WI38 (cell line): ENCODE data around the gene AKR7A2.

Experiments used
- H3K4me3 ChIP-seq: 2 replicates; pipeline ENCODE4 v1.5.1; 2011; ENCODE audit warnings: low read depth, mild to moderate bottlenecking, control low read depth, low read length
- TF ChIP-seq, protein P1 (sequence below): IDR thresholded peaks from 2 replicates; pipeline ENCODE4 v1.5.1; 2012; ENCODE audit warnings: low read depth, mild to moderate bottlenecking, control low read depth, low read length

The AKR7A2 gene

DNA sequence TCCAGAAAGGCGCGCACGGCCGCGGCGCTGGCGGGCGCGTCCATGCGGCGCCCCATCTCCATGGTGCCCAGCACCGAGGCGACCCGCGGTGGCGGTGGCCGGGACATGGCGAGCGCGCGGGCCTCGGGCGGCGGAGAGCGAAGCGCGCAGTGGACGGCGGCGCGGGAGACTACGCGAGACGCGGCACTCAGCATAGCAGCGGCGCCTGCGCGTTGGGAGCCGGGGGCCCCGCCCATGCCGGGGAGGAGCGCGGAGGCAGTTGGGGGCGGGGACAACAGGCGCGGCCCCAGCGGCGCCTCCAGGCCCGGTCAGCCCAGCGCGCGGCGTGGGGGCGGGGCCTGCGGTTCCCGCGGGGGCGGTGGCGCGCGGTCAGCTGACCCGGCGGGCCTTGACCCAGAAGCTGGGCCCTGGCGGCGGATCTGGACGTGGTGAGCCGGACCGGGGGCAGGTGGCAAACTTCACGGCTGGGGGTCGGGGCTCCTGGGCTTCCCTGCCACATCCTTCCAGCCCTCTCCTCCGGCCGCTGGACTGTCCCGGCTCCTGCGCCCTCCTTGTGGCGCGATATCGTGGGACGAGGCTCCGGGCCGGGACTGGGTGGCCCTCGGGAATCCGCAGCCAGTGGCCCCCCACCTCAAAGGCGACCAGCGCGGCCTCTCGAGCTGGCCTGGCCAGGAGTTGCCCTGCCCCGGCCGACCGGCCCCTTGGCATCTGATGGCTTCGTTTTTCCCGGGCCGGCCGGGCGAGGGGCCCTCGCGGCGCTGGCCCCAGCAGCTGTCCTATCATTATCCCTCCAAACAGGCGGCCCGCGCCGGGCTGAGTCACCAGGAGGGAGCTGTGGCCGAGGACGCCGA, at the start of gene AKR7A2, which contains the start of gene SLC66A1:
Gene AKR7A2, minus strand, starts transcription at position 214 of the 851 bp plus-strand sequence. Its CDS starts 20 bp downstream, at position 194.
Gene SLC66A1, plus strand, starts transcription at position 396 of the 851 bp plus-strand sequence. CDS start 5,352 bp downstream, outside the sequence.
- TF ChIP-seq, protein P1, sequence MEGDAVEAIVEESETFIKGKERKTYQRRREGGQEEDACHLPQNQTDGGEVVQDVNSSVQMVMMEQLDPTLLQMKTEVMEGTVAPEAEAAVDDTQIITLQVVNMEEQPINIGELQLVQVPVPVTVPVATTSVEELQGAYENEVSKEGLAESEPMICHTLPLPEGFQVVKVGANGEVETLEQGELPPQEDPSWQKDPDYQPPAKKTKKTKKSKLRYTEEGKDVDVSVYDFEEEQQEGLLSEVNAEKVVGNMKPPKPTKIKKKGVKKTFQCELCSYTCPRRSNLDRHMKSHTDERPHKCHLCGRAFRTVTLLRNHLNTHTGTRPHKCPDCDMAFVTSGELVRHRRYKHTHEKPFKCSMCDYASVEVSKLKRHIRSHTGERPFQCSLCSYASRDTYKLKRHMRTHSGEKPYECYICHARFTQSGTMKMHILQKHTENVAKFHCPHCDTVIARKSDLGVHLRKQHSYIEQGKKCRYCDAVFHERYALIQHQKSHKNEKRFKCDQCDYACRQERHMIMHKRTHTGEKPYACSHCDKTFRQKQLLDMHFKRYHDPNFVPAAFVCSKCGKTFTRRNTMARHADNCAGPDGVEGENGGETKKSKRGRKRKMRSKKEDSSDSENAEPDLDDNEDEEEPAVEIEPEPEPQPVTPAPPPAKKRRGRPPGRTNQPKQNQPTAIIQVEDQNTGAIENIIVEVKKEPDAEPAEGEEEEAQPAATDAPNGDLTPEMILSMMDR: no peak
- peak within 1 kb of the TSS; percentile 82 for H3K4me3 ChIP-seq

DNA sequence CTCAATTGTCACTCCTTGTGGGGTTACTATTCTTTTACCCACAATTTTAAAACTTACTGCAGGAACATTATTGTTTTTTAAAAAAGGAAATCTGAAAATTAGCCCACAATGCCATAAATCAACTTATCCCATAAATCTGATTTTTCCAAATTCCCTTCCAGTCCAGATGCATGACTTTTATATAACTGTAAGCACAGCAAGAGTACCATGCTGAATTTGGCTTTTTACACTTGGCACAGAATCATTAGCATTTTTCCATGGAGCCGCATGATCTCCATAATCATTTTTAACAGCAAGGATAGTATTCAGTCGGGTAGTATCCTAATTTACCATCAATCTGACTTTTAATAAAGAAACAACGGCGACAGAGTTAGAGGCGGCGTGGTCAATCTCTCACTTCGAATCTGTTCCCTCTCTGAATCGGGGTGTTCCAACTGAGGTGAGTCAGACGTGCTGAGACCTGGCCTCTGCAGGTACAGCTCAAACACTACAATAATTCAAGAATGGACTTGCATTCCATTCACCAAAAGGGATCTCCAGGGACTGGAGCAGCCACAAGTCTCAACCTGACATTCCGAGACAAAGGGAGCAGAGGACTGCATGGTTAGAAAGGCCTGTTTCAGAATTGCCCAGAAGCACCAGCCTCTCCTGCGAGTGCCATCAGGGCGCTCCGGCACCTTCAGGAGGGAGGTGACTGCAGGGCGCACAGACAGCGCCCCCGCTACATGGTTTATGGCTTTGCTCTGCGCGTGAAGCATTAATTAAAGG, 49.1 kb upstream of the AKR7A2 start:
- TF ChIP-seq, protein P1: no peak
- no peak overlapping the region for H3K4me3 ChIP-seq

DNA sequence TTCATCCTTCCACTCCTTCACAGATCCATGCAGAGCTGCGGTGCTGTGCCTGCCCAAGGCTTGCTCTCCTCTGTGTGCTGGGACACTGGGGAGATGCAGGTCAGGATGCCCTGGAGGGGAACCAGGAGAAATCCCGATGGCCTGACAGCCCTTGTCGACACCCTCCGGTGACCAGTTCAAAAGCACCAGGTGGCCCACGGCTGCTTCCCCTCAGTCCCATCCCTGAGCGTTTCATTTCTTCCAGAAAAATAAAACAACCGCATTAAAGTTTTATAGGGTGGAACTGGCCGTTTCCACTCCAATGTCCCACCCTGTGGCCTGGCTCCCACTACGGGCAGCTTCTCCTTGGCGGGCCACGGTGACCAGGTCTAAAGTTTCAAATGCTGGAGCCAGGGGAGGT, 48.5 kb upstream of the AKR7A2 start:
- TF ChIP-seq, protein P1: no peak
- H3K4me3 ChIP-seq: no peak overlapping the region

DNA sequence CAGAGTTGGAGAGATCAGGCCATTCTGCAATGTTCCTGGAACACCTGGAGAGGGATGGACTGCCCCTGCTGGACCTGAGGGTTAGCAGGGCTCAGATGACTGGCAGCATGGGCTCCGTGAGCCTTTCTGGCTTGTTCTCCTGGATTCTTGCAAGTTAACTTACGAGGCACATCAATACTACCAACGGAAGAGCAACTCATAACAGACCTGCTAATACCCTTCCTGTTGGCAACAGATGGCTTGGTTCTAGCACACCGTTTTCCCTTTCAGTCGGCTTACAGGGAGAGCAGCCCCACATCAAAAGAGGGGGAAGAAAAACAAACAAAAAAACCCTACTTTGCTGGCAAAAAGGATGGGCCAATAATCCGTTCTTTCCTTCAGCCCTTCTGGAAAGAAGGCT, 48.1 kb upstream of the AKR7A2 start:
- H3K4me3 ChIP-seq: no peak overlapping the region
- TF ChIP-seq, protein P1: no peak

DNA sequence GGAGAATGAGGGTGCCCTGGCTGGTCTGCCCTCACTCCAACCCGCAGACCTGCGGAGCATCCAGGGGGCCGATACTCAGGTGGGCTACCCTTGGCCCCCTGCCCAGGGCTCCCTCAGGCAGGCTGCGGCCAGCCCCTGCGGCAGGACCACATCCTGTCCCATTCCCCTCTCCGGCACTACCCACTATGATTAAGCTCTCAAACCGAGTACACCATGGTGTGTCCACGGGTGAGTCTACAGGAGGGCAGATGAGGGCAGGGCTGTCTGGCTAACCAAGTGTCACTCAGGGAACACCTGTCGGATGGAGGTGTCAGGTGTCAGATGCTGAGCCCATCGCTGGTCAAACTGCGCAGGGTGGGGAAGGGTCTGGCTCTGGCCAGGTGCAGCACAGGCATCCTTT, 47.4 kb upstream of the AKR7A2 start:
- TF ChIP-seq, protein P1: no peak

DNA sequence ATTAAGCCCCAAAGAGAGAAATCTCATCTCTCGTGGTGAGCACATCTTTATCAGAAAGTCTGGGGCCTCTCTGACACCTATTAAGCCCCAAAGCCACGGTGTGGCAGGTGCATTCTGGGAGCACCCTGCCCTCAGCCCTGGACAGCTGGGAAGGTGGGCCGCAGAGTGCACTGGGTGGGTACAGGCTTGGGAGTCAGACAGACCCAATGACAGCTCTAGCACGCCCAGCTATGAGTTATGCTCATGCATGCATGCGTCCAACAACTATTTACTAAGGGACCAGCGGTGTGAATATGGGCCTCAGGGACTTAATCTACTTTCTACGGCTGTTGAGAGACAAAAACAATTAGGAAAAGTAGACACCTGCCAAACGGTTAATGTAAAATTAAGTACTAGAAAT, 46.8 kb upstream of the AKR7A2 start:
- H3K4me3 ChIP-seq: no peak overlapping the region
- TF ChIP-seq, protein P1: no peak

More for the DNA sequence above, 47.4 kb upstream of the AKR7A2 start:
- H3K4me3 ChIP-seq: no peak overlapping the region
